GM21367 (cell line): ENCODE results near the gene VPS11.
"Not testable (repeated sequence)": the region's sequence is repeated elsewhere in the genome, so short reads cannot be mapped to it uniquely, and the experiment has no call there.

ENCODE experiments used
- ATAC-seq: cut with Tn5 transposase; IDR thresholded peaks from one replicate; pipeline ENCODE4 v1.9.1; 2021; ENCODE audit not compliant: unreplicated experiment

Gene VPS11

DNA sequence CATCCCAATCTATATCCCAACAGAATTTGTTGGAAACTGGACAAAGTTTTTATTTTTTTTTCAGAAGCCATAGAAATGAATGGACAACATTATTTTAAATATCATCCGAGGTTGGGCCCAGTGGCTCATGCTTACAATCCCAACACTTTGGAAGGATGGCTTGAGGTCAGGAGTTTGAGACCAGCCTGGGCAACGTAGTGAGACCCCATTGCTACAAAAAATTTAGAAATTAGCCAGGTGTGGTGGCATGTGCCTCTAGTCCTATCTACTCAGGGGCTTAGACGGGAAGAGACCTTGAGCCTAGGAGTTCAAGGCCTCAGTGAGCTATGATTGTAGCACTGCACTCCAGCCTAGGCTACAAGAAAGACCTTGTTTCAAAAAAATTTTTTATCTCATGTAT, 32.8 kb upstream of the VPS11 start:
- ATAC-seq: no peak

DNA sequence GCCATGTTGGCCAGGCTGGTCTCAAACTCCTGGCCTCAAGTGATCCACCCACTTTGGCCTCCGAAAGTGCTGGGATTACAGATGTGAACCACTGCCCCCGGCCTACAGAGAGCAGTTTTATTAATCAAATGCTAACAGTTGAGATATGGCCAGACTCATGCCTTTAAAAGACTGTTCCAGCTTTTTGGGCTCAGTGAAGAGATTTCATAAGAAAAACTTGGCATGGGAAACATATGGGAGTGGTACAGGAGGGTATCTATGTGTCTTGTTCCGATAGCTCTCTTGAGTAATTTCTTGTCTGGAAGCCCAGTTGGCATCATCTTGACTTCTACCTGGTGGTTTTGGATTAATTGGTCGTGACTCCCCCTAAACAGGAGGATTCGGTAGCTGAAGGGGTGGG, 28.7 kb upstream of the VPS11 start:
- no peak for ATAC-seq

DNA sequence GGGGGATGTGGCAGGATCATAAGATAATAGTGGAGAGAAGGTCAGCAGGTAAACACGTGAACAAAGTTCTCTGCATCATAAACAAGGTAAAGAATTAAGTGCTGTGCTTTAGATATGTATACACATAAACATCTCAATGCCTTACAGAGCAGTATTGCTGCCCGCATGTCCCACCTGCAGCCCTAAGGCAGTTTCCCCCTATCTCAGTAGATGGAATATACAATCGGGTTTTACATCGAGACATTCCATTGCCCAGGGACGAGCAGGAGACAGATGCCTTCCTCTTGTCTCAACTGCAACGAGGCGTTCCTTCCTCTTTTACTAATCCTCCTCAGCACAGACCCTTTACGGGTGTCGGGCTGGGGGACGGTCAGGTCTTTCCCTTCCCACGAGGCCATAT, 28.1 kb upstream of the VPS11 start:
- ATAC-seq: not testable (repeated sequence)

DNA sequence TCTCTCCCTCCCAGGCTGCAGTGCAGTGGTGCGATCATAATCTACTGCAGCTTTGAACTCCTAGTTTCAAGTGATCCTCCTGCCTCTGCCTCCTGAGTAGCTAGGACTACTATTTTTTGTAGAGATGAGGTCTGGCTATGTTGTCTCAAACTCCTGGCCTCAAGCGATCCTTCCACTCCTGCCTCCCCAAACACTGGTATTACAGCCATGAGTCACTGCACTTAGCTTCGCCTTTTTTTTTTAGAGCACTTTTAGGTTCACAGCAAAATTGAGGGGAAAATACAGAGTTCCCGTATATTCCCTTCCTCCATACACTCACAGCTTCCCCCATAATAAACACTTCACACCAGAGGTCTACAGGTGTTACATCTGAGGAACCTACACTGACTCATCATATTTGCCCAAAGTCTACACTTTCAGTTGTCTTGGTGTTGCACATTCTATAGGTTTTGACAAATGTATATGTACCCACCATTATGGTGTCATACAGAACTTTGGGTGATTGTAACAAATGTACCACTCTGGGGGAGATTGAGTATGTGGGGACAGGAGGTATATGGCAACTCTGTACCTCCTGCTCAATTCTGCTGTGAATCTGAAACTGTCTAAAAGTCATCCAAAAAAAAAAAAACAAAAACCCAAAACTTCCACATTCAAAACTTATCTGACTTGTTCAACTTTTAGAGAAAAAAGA, 25.6 kb upstream of the VPS11 start:
- ATAC-seq: no peak

GRCh38 chr11:119042927-119043326, 24.7 kb upstream of the VPS11 start:
- no peak for ATAC-seq

DNA sequence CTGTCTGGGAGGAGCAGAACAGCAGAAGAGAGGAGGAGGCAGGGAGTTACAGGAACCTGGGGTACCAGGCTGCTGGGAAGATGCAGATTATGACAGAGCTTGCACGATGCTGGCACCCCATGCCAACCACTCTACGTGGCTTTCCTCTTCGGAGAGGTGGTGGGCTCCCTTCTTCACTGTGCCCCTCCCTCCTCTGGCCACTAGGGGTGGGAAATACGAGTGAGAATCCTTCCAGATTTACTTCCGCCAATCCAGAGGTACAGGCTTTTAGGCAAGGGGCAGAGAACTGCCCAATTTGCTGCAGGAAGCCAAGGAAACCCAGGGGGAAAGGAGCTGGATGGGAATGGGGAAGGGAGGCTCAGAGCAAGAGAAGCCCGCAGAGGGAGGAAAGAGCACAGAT, 22.9 kb upstream of the VPS11 start:
- ATAC-seq: no peak

DNA sequence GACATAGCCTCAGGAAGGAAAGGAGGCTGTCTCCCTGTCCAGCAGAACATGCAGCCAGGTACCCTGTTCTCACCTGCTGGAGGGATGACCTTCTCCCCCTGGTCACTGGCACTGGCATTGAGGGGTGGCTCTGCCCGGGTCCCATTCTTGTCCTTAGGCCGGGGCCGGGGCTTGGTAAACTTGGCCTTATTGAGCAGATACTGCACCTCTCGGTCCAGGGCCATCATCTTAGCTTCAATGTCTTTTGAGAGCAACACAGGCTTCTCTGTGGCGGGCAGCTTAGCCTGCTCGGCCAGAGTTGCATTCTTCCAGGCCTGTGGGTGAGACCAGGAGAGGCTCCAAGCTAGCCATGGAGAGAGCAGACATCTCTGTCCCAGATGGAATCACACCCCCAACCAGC, 21.1 kb upstream of the VPS11 start:
- no peak for ATAC-seq

GRCh38 chr11:119047205-119047604, 20.4 kb upstream of the VPS11 start:
- no peak for ATAC-seq

- no peak for ATAC-seq
These were observed 19.0 kb upstream of the VPS11 start for GRCh38 chr11:119048644-119049043.

GRCh38 chr11:119049081-119049480, 18.5 kb upstream of the VPS11 start:
- ATAC-seq: no peak

- no peak for ATAC-seq
These were observed 16.0 kb upstream of the VPS11 start for GRCh38 chr11:119051440-119052162.

DNA sequence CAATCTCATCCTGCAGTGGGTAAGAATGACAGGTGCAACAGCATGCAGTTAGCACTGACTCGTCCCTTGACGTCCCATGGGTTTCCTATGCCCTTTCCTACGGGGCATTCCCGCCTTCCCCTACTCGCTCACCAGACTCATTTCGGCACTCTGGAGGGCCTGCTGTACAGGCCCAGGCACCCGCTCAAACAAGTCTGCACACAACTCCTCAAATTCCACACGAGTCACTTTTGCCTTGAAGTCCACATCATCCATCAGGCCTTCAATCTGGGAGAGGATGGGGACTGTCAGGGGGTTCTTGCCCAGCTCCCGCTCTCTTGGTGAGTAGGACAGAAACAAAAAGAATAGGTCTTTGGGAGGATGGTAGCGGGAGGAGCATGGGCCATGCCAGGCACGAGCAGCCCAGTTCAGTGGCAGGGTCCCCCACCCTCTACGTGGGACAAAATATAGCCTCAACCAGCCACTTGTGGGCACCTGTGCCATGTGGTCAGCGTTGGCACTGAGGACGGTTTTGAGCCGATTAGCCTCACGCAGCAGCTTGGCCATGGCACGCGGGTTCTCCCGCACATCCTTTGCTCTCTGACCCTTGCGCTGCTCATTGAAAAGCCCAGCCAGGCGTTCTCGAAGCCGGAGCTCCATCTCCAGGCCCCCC, 15.3 kb upstream of the VPS11 start:
- no peak for ATAC-seq

GRCh38 chr11:119054418-119054817, 13.2 kb upstream of the VPS11 start:
- no peak for ATAC-seq

GRCh38 chr11:119055901-119056300, 11.7 kb upstream of the VPS11 start:
- ATAC-seq: no peak

DNA sequence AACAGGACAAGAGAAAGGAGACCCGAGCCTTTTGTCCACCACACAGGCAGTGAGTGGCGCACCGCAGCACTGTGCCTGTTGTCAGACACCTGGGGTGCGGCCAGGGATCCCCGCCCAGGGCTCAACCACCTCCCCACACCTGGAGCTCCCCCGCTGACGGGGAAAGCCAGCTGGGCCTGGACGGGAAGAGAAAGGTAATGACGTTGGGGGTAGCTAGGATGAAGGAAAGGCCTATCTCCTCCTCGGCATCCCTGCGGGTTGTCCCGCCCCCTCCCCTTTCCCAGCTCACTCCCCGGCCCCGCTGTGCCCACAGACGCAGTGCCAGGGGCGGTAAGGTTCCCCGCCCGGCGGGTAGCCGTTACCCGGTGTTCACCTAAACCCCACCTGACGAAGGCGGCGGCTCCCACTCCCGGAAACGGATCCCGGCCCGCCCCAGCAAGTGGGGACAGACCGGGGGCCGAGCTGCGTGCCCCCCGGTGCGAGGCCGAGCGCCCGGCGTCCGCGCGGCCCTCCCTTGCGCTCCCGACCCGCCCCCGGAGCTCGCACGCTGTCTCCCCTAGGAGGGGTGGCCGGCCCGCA, 11.1 kb upstream of the VPS11 start:
- no peak for ATAC-seq

DNA sequence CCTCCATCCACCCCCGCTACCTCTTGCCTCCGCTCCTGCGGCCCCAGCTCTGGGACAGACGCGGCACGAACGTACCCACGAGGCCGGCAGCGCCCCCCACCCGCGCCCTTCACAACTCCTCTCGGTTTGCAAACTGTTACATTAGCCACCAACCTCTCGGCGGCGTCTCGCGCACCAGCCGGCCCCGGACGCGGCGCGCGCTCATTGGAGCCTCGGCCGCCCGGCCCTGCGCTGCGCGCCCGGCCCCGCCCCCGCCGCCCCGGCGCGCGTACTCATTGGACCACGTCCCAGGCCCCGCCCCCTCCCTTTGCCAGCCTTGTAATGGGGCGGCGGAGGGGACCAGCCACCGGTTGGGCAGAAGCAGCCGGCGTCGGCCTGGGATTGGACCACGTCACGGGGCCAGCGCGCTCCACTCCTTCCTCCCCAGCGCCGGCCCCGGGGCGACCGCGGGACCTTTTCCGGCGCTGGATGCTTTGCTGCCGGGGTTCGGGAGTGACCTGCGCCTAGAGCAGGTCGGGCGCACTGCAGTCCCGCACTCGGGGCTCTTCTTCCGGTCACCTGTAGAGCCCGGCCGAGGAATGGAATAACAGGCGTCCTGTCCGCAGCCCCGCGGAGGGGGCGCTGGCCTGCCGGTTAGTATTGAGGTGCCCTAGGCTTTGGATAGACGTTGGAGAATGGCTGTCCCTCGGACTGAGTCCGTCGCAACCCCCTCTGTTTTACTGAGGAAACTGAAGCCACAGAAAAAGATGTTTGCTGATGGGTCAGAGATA, 10.4 kb upstream of the VPS11 start, which contains the start of gene HYOU1:
HYOU1 (minus strand) TSS at position 206 of the 770 bp plus-strand sequence. CDS start 1,045 bp downstream, outside the sequence.
- peak; percentile 94 for ATAC-seq

- ATAC-seq: not testable (repeated sequence)
These were observed 8.5 kb upstream of the VPS11 start for GRCh38 chr11:119059128-119059527.

- no peak for ATAC-seq
These were observed 6.4 kb upstream of the VPS11 start for GRCh38 chr11:119061256-119061655.

DNA sequence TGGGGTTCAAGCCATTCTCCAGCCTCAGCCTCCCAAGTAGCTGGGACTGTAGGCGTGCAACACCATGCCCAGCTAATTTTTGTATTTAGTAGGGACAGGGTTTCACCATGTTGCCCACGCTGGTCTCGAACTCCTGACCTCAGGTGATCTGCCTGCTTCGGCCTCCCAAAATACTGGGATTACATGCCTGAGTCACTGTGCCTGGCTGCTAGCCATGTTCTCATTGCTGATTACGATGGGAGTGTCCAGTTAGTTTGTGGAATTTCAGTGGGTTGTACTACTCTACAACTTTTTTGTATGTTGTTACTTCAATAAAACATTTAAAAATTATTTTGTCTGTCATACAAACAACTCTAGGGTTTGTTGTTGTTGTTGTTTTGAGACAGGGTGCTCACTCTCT, 4.8 kb upstream of the VPS11 start:
- no peak for ATAC-seq

DNA sequence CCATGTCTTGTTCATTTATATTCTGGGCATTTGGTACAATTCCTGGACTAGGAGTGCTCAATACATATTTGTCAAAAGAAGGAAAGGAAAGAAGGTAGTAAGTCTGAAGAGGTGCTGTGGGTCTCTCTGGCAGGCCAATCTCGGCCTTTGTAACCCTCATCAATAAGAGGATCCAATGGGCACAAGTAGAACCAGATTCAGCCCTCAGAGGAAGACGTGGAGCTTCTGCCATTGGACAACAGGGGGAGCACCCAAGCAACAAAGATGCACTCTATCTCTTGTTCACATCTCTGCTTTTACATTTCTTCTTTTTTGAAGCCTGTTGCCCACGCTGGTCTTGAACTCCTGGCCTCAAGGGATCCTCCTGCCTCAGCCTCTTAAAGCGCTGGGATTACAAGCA, 2.2 kb upstream of the VPS11 start:
- no peak for ATAC-seq

DNA sequence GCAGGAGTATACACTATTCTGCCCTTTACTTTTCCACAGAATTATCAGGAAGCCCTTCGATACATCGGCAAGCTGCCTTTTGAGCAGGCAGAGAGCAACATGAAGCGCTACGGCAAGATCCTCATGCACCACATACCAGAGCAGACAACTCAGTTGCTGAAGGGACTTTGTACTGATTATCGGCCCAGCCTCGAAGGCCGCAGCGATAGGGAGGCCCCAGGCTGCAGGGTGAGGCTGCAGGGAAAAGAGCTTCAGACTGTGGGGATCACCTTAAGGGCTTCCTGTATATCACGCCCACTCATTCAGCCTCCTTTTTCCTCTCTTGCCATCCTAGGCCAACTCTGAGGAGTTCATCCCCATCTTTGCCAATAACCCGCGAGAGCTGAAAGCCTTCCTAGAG, 10.2 kb downstream of the VPS11 start:
- no peak for ATAC-seq
